ENCODE measurements around the gene SLC25A21. TPM values are rescaled to one million over a fixed set of nuclear protein-coding genes. Genes with fewer than 3 reads are reported as not detected.

The SLC25A21 gene
- total and polyA plus RNA-seq, 2 of the 13 experiments (the other 11 are each of a cell fraction or from before 2014, with no cell fraction given): 1.9 to 2.9 TPM

GRCh38 chr14:36980413-36980812 lies 192.0 kb downstream of the SLC25A21 start (continued):
- TF ChIP-seq PAXIP1 (CRISPR knock-in tag; conservative IDR thresholded peaks at IDR 0.05) (peak; percentile 80), ERF (CRISPR knock-in tag; IDR thresholded peaks at IDR 0.05) (0 out of 2 replicates have a peak, but pooled peaks have one; percentile 24), POGZ (CRISPR knock-in tag; IDR thresholded peaks at IDR 0.05) (peak; percentile 81), ZFP1 (CRISPR knock-in tag; IDR thresholded peaks at IDR 0.05) (peak; percentile 30; the same call in 1 of the 2 replicates), KDM1A (CRISPR knock-in tag; IDR thresholded peaks at IDR 0.05) (0 out of 2 replicates have a peak, but pooled peaks have one; percentile 61), TBX3 (IDR thresholded peaks at IDR 0.05; ENCODE audit: borderline replicate concordance) (peak; percentile 79; the same call in 1 of the 2 replicates), CEBPB (IDR thresholded peaks at IDR 0.05; ENCODE audit: borderline replicate concordance, low read depth, low read length) (peak; percentile 68; the same call in 1 of the 2 replicates), HDAC1 (CRISPR knock-in tag; IDR thresholded peaks at IDR 0.05) (peak; percentile 28; the same call in 1 of the 2 replicates), SOX5 (CRISPR knock-in tag; IDR thresholded peaks at IDR 0.05; ENCODE audit: borderline replicate concordance) (peak; percentile 71), PHF21A (CRISPR knock-in tag; IDR thresholded peaks at IDR 0.05) (peak; percentile 27; the same call in 1 of the 2 replicates), NR2F1 (CRISPR knock-in tag; IDR thresholded peaks at IDR 0.05) (peak; percentile 58 to 66; a peak in 3 of 4 replicates), ELF3 (CRISPR knock-in tag; IDR thresholded peaks at IDR 0.05) (peak; percentile 44; the same call in 1 of the 2 replicates), MED1 (CRISPR knock-in tag; IDR thresholded peaks at IDR 0.05) (peak; percentile 69; the same call in 1 of the 2 replicates), FOXK1 (CRISPR knock-in tag; IDR thresholded peaks at IDR 0.05; ENCODE audit: borderline replicate concordance, low read depth) (peak; percentile 79; the same call in 1 of the 2 replicates), SALL1 (CRISPR knock-in tag; IDR thresholded peaks at IDR 0.05) (peak; percentile 36; the same call in 1 of the 2 replicates), ZKSCAN5 (CRISPR knock-in tag; IDR thresholded peaks at IDR 0.05) (peak; percentile 92)
- TF ChIP-seq, protein P1, sequence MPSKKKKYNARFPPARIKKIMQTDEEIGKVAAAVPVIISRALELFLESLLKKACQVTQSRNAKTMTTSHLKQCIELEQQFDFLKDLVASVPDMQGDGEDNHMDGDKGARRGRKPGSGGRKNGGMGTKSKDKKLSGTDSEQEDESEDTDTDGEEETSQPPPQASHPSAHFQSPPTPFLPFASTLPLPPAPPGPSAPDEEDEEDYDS (CRISPR knock-in tag; IDR thresholded peaks at IDR 0.05): peak; percentile 24; the same call in 1 of the 2 replicates
- TF ChIP-seq, protein P2, sequence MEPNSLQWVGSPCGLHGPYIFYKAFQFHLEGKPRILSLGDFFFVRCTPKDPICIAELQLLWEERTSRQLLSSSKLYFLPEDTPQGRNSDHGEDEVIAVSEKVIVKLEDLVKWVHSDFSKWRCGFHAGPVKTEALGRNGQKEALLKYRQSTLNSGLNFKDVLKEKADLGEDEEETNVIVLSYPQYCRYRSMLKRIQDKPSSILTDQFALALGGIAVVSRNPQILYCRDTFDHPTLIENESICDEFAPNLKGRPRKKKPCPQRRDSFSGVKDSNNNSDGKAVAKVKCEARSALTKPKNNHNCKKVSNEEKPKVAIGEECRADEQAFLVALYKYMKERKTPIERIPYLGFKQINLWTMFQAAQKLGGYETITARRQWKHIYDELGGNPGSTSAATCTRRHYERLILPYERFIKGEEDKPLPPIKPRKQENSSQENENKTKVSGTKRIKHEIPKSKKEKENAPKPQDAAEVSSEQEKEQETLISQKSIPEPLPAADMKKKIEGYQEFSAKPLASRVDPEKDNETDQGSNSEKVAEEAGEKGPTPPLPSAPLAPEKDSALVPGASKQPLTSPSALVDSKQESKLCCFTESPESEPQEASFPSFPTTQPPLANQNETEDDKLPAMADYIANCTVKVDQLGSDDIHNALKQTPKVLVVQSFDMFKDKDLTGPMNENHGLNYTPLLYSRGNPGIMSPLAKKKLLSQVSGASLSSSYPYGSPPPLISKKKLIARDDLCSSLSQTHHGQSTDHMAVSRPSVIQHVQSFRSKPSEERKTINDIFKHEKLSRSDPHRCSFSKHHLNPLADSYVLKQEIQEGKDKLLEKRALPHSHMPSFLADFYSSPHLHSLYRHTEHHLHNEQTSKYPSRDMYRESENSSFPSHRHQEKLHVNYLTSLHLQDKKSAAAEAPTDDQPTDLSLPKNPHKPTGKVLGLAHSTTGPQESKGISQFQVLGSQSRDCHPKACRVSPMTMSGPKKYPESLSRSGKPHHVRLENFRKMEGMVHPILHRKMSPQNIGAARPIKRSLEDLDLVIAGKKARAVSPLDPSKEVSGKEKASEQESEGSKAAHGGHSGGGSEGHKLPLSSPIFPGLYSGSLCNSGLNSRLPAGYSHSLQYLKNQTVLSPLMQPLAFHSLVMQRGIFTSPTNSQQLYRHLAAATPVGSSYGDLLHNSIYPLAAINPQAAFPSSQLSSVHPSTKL (CRISPR knock-in tag; IDR thresholded peaks at IDR 0.05): peak; percentile 76
- TF ChIP-seq, protein P3, sequence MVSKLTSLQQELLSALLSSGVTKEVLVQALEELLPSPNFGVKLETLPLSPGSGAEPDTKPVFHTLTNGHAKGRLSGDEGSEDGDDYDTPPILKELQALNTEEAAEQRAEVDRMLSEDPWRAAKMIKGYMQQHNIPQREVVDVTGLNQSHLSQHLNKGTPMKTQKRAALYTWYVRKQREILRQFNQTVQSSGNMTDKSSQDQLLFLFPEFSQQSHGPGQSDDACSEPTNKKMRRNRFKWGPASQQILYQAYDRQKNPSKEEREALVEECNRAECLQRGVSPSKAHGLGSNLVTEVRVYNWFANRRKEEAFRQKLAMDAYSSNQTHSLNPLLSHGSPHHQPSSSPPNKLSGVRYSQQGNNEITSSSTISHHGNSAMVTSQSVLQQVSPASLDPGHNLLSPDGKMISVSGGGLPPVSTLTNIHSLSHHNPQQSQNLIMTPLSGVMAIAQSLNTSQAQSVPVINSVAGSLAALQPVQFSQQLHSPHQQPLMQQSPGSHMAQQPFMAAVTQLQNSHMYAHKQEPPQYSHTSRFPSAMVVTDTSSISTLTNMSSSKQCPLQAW (CRISPR knock-in tag; IDR thresholded peaks at IDR 0.05): 0 out of 2 replicates have a peak, but pooled peaks have one; percentile 43
- TF ChIP-seq, protein P4, sequence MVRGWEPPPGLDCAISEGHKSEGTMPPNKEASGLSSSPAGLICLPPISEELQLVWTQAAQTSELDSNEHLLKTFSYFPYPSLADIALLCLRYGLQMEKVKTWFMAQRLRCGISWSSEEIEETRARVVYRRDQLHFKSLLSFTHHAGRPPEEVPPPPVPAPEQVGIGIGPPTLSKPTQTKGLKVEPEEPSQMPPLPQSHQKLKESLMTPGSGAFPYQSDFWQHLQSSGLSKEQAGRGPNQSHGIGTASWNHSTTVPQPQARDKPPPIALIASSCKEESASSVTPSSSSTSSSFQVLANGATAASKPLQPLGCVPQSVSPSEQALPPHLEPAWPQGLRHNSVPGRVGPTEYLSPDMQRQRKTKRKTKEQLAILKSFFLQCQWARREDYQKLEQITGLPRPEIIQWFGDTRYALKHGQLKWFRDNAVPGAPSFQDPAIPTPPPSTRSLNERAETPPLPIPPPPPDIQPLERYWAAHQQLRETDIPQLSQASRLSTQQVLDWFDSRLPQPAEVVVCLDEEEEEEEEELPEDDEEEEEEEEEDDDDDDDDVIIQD (CRISPR knock-in tag; IDR thresholded peaks at IDR 0.05; ENCODE audit: low read depth): peak; percentile 68; the same call in 1 of the 2 replicates
